HG03159 (cell line): Measurements from ENCODE around the gene JADE2.
"Not testable (repeated sequence)": the region's sequence is repeated elsewhere in the genome, so short reads cannot be mapped to it uniquely, and the experiment has no call there.

Source experiments
- ATAC-seq: cut with Tn5 transposase; IDR thresholded peaks from one replicate; pipeline ENCODE4 v1.9.1; 2021; ENCODE audit warnings: mild to moderate bottlenecking, moderate library complexity; ENCODE audit not compliant: unreplicated experiment

JADE2 gene

GRCh38 chr5:134524826-134525682, at the start of gene JADE2:
Gene JADE2 (plus strand): TSS chr5:134525670. CDS start chr5:134535858, 10,188 bp downstream.
- peak; percentile 43 for ATAC-seq

- no peak for ATAC-seq
These were observed 47.8 kb upstream of the JADE2 start for GRCh38 chr5:134477462-134478245.

- ATAC-seq, result no peak
These were observed 45.6 kb upstream of the JADE2 start for GRCh38 chr5:134479839-134480238.

DNA sequence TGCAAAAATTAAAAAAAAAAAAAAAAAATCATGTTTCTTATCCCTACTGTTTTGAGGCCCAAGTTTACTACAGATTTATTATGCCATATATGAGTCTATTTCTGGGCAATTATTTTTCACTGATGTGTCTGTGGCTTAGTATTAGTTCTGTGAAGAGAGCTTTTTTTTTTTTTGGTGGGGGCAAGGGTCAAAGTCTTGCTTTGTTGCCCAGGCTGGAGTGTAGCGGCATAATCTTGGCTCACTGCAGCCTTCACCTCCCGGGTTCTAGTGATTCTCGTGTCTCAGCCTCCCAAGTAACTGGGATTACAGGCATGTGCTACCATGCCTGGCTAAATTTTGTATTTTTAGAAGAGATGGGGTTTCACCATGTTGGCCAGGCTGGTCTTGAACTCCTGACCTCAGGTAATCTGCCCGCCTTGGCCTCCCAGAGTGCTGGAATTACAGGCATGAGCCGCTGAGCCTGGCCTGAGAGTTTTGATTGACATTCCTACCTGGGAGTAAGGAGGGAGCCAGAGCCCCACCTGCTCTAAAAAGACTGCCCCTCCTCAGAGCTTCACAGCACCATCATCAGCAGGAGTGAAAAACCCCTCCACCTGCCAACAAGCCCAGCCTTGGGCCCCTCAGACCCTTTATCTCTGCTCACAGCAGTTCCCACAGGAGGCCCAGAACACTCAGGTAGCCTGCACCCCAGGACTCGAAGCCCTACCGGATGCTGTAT, 36.1 kb upstream of the JADE2 start:
- no peak for ATAC-seq

DNA sequence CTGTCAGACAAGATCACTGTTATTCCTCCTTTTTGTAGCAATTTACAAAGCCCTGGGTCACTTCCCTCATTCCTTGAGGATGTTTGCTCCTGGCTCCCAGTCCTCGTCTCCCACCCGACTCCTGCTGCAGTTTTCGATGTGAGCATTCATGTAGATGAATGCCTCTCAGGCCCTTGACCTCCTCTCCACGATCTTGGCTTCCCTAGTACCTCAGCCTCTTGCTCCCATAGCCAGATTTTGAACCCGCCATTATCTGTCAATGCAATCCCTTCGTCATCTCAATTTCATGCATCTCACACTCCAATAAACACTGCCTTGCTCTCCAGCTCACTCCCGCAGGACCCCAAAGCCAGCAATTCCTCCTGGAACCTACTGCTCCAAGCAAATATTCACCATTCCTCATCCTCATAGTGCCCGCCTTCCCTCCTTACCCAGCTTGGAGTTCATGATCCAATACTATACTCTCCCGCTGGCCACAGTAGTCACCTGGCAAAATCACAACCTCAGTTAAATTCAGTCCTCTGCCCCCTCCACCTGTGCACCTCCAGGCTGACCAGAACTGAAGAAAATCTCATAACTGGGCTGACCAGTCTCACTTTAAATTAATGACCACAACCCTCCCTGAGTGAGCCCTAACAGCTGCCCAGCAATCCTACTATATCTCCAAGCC, 35.1 kb upstream of the JADE2 start:
- ATAC-seq, result no peak

DNA sequence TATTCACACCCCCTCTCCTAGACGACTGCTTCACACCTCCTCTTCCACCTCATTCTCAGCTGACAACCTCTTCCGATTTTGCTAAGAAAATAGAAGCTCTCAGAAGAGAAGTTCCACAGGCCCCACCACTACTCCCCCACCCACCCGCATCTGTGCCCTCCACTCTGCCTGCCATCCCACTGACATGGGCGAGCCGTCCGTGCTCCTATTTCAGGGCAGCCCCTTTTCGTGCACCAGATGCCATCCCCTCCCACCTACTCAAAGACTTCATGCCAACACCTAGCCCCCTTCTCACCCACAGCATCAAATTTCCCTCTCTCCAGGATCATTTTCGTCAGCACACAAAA, 34.6 kb upstream of the JADE2 start:
- ATAC-seq, result no peak

DNA sequence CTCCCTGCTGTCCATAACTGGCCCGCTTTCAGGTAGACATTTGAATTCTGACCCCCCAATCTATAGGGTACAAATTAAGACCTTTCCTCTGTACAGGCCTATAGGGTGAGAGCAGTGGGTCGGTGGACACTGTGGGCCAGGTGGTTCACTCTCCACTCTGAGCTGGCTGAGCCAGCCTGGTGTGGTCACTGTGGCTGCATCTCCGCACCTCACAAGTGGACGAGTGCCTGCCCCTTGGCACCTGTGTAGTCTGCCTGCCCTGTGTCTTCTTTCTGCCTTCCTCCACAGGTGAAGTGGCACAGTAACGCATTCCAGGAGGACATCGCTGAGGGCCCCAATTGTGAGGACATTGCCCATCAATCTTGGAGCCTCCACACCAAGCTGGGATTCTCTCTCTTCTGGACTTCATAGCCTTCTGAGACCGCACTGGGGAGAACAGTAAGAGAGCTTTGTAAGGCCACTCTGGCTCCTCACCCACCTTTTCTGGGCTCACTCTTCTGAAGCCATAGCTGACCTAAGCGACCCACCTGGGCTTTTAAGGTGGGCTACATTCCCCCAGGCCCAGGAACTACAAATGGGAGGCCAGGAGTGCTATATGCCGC, 33.5 kb upstream of the JADE2 start:
- ATAC-seq, result no peak

DNA sequence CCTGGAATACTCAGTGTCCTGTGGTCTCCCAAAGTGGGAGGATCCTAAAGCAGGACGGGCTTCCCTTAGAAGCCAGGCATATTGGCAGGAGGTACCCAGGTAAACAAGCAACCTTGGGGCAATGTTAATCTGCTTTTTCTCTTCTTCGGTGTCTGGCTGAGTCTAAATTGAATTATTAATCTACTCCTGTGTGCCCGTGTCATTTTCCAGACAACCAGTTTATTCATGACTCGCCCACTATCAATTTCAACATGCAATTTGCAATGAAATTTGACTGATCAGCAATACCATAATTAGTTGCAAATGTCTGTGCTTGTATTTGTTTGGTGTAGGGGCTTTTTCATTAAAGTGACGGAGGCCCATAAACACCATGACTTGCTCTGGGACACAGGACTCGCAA, 32.9 kb upstream of the JADE2 start:
- ATAC-seq, result no peak

DNA sequence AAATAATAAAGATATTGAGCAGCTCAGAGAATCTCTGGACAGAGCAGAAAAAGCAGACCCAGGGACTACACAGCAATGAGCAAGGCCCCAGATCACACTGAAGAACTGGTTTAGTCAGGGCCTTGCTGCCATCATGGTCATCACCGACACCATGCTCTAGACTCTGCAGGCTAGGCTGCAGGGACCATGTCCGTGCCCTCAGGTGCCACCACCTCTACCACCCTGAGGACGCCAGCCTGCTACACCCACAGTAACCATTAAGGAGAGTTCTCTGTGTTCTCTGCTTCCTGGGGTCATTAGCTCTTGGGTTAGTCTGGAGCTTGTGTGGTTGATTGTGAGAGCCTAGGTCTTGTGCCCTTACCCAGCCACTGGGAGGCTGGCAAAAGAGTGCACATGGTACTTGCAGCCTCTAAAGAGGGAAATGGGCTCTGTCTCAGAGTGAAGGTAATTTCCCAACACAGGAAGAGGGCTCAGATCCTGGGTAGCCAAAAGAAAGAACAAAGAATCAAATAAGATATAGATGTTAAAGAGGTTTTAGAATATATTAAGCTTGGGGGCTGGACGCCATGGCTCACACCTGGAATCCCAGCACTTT, 31.9 kb upstream of the JADE2 start:
- no peak for ATAC-seq

DNA sequence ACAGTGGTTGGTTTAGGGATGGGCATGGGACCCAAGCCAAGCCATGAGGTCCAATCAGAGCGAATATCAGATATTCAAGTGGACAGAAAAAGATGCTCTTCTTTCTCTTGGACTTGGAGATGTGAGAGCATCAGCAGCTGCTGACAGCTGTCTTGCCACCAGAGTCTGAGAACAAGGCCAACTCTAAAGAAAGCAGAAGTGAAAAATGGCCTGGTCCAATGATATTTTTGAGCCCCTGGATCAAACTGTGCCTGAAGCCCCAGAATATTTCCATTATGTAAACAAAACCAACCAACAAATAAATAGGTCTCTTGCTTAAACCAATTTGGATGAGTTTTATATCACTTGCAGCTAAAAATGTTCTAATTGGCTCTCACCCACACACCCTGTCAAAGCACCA, 30.7 kb upstream of the JADE2 start:
- ATAC-seq, result no peak

DNA sequence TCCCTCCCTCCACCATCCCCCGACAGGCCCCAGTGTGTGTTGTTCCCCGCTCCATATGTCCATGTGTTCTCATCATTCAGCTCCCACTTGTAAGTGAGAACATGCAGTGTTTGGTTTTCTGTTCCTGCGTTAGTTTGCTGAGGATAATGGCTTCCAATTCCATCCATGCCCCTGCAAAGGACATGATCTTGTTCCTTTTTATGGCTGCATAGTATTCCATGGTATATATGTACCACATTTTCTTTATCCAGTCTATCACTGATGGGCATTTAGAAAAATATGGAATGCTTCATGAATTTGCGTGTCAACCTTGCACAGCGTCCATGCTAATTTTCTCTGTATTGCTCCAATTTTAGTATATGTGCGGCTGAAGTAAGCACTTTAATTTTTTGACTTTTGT, 25.6 kb upstream of the JADE2 start:
- ATAC-seq, result not testable (repeated sequence)

- ATAC-seq, result no peak
These were observed 24.6 kb upstream of the JADE2 start for GRCh38 chr5:134500699-134501430.

- ATAC-seq, result no peak
These were observed 23.2 kb upstream of the JADE2 start for GRCh38 chr5:134502259-134502658.

- ATAC-seq, result peak; percentile 69
These were observed 22.2 kb upstream of the JADE2 start for GRCh38 chr5:134503088-134503936.

DNA sequence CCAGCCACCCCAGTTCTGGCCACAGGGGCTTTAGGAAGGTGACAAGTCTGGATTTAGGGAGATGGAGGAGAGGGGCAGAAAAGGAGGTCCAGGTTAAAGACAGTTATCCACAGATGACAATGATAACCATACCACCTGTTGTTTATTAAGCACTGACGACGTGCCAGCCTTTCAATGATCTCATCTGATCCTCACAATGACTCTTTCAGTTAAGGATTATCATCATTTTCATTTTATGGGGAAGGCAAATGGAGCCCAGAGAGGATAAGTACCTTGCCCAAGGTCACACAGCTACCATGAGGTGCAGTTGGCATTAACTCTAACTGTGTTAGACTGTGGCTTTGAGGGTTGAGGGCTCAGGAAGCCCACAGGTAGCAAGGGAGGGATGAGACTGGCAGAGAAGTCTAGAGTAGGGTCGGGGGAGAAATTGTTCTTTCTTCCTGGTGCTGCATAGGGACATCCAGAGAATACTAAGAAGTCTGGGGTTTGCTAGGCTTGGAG, 21.5 kb upstream of the JADE2 start:
- ATAC-seq, result no peak

DNA sequence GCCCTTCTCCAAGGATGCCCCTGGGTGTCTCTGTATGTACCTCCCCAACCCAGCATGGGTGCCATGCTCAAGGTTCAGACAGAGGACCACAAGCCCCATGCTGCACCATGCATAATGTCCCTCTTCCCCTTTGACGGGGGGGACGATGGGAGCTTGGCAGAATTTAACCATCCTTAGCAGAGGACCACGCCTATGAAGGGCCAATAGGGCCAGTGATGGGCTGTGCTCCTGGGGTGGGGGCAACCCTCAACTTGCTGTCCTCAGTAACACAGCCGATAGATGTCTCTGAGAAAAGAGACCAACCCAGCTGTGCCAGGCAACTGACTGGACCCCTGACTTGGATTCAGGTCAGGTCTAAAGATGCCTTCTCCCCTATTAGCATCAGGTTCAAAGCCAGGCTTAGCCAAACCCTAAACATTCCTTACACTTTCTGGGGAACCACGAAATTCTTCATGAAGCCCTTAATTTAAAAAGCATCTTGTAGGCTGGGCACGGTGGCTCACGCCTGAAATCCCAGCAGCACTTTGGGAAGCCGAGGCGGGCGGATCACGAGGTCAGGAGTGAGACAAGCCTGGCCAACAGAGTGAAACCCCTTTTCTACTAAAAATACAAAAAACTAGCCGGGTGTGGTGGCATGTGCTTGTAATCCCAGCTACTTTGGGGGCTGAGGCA, 20.7 kb upstream of the JADE2 start:
- no peak for ATAC-seq

GRCh38 chr5:134506054-134507039, 19.1 kb upstream of the JADE2 start:
- no peak for ATAC-seq
